Caco-2 (cell line): ENCODE data around the gene IMPDH1. TPM values are rescaled to one million over a fixed set of nuclear protein-coding genes. Genes with fewer than 3 reads are reported as not detected.

ENCODE experiments used
- BruUV-seq: library from RNA; stranded (reverse); fragments of 400-500 nt; replicated peaks from 2 replicates; lab custom pipeline; 2021; lab: Mats Ljungman, UMichigan
- CTCF ChIA-PET: fragments of 300-600 bp; sonication (Branson Sonifier 250); formaldehyde crosslinking; loops from one replicate; lab custom pipeline; 2022; ENCODE audit warnings: antibody characterized with exemption; lab: Charles Lee
- POLR2A ChIA-PET: fragments of 300-600 bp; sonication (Branson Sonifier 250); formaldehyde crosslinking; loops from one replicate; lab custom pipeline; 2022; ENCODE audit warnings: antibody characterized with exemption; lab: Charles Lee
- DNase-seq, 2 experiments: peaks; one replicate each; pipeline versions ENCODE4 v3.0.0 to v3.0.0-alpha.2; 2020 to 2022
- H3K27me3 ChIP-seq: replicated peaks from 2 replicates; pipeline ENCODE4 v1.6.0; 2011; ENCODE audit warnings: low read length; ENCODE audit not compliant: control insufficient read depth, insufficient read depth
- H3K36me3 ChIP-seq: 2 replicates; pipeline ENCODE4 v1.5.1; 2011; ENCODE audit warnings: low read length; ENCODE audit not compliant: control insufficient read depth, insufficient read depth
- H3K4me1 ChIP-seq: fragments of 250-450 bp; sonication (Bioruptor Pico); 2 replicates; pipeline ENCODE4 v1.5.1; 2020; ENCODE audit warnings: mild to moderate bottlenecking
- H3K4me3 ChIP-seq: 2 replicates; pipeline ENCODE4 v1.5.1; 2011; ENCODE audit warnings: low read depth, mild to moderate bottlenecking, control low read depth, low read length
- H3K9me3 ChIP-seq: fragments of 250-450 bp; sonication (Bioruptor Pico); 2 replicates; pipeline ENCODE4 v1.5.1; 2020; ENCODE audit warnings: mild to moderate bottlenecking, moderate library complexity
- H3K27ac Mint-ChIP-seq: one replicate; pipeline ENCODE4 v1.8.0; 2022; ENCODE audit warnings: mixed read lengths; ENCODE audit not compliant: unreplicated experiment
- H3K27me3 Mint-ChIP-seq: one replicate; pipeline ENCODE4 v1.8.0; 2022; ENCODE audit warnings: mixed read lengths; ENCODE audit not compliant: insufficient read depth, unreplicated experiment
- H3K36me3 Mint-ChIP-seq: one replicate; pipeline ENCODE4 v1.8.0; 2022; ENCODE audit warnings: mild to moderate bottlenecking, mixed read lengths; ENCODE audit not compliant: insufficient read depth, unreplicated experiment
- H3K4me1 Mint-ChIP-seq: one replicate; pipeline ENCODE4 v1.8.0; 2022; ENCODE audit warnings: low read depth, mixed read lengths; ENCODE audit not compliant: unreplicated experiment
- H3K4me3 Mint-ChIP-seq: one replicate; pipeline ENCODE4 v1.8.0; 2022; ENCODE audit warnings: mild to moderate bottlenecking, moderate library complexity, mixed read lengths; ENCODE audit not compliant: unreplicated experiment
- H3K9me3 Mint-ChIP-seq: one replicate; pipeline ENCODE4 v1.8.0; 2022; ENCODE audit warnings: mixed read lengths; ENCODE audit not compliant: unreplicated experiment
- intact Hi-C: fragments of 100-400 bp; cut with micrococcal nuclease; formaldehyde crosslinking; loops from one replicate; pipeline ENCODE4 v1.10.0; 2022; ENCODE audit not compliant: unreplicated experiment
- total RNA-seq: library from RNA; stranded (reverse); gene quantifications from 2 replicates; pipeline ENCODE4 v1.2.3, GENCODE V29; 2022
- TF ChIP-seq, protein P1 (sequence below), 2 experiments: fragments of 200-600 bp in 1 of 2; IDR thresholded peaks; 1 replicate in 1 of 2; 2 replicates in 1 of 2; pipeline versions ENCODE4 v1.5.1 to v1.8.0; 2011 to 2022; ENCODE audit warnings: antibody characterized with exemption in 1 of 2, control low read depth in 1 of 2, inconsistent platforms in 1 of 2, low read depth in 1 of 2, low read length in 1 of 2, mild to moderate bottlenecking in 1 of 2, moderate library complexity in 1 of 2; ENCODE audit not compliant: insufficient read depth in 1 of 2, severe bottlenecking in 1 of 2, unreplicated experiment in 1 of 2

IMPDH1 gene
- total RNA-seq, 1 experiment from 2014 or later, result 43.5 TPM

DNA sequence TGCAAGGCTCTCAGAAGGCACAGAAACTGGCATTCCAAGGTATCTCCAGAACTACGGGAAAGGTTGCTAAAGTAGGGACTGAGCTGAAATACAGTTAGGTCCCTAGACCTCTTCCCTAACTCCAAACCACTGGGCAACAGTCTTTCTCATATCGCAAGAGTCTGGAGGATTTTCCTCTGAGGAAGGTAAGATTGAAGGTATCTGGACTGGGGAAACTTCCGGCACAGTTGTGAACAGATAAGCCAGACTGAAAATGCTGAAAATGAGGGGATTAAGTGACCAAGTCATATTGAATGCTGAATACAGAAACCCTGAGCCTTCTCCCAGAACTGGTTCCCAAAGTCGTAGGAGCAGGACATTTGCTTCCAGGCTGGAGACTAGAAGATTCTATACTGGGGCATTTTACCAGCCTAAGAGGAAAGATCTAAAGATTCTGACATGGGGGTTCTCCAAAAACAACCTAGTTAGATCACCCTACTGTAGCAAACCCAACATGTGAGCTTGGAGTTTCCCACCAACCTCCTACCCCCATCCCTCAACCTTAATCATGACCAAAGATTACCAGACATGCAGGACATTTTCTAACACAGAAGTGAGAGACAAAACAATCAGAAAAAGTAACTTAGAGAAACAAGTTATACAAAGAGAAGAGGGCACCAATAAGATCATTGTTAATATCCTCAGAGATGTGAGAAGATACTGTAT lies 45.5 kb downstream of the IMPDH1 start:
- Histone ChIP-seq H3K36me3 (no peaks in the 10 kb centered on the region), H3K4me1 (0 out of 2 replicates have a peak, but pooled peaks cover 5% of the 10 kb centered on the region), H3K9me3 (no peaks in the 10 kb centered on the region), H3K4me3 (no peak overlapping the region), H3K27me3 (no peaks in the 10 kb centered on the region; the same call in none of the 2 replicates)
- Mint-ChIP-seq H3K4me1 (peaks cover 4% of the 10 kb centered on the region), H3K9me3 (no peaks in the 10 kb centered on the region), H3K4me3 (no peak overlapping the region), H3K27ac (no peak overlapping the region), H3K27me3 (peaks cover 31% of the 10 kb centered on the region), H3K36me3 (no peaks in the 10 kb centered on the region)
- ChIA-PET CTCF (no interaction called here), POLR2A (no interaction called here)
- BruUV-seq, result no TSS peak
- no peak for DNase-seq
- intact Hi-C loops, result no loop called here
- TF ChIP-seq, protein P1, sequence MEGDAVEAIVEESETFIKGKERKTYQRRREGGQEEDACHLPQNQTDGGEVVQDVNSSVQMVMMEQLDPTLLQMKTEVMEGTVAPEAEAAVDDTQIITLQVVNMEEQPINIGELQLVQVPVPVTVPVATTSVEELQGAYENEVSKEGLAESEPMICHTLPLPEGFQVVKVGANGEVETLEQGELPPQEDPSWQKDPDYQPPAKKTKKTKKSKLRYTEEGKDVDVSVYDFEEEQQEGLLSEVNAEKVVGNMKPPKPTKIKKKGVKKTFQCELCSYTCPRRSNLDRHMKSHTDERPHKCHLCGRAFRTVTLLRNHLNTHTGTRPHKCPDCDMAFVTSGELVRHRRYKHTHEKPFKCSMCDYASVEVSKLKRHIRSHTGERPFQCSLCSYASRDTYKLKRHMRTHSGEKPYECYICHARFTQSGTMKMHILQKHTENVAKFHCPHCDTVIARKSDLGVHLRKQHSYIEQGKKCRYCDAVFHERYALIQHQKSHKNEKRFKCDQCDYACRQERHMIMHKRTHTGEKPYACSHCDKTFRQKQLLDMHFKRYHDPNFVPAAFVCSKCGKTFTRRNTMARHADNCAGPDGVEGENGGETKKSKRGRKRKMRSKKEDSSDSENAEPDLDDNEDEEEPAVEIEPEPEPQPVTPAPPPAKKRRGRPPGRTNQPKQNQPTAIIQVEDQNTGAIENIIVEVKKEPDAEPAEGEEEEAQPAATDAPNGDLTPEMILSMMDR (IDR thresholded peaks at IDR 0.05; ENCODE audit: insufficient read depth in 1 of 2, low read depth in 1 of 2, low read length in 1 of 2, severe bottlenecking in 1 of 2, unreplicated experiment in 1 of 2), result no peak

DNA sequence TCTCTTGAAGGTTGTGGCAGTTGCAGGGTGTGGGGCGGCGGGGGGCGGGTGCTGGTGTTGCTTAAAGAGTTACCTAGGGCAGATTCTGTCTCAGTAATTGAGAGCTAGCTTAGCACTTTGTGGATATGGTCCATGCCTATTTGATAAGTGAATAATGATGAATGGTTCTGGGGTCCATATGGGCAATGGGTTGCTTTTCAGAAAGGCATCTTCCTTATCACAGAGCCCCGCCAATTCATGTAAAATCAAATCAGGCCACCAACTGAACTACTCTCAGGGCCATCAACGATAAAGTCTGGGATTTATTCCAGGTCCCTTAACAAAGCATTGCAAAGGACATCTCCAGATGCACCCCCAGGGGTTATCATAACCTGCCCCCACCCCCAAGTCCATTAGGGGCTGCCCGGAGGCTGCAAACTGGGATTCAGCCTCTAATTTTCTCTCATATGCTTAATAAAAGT lies 46.5 kb downstream of the IMPDH1 start:
- H3K4me1 Mint-ChIP-seq, result peaks cover 4% of the 10 kb centered on the region
- Histone ChIP-seq H3K27me3 (no peaks in the 10 kb centered on the region; the same call in none of the 2 replicates), H3K4me1 (0 out of 2 replicates have a peak, but pooled peaks cover 5% of the 10 kb centered on the region), H3K9me3 (no peaks in the 10 kb centered on the region), H3K36me3 (no peaks in the 10 kb centered on the region), H3K4me3 (no peak overlapping the region)
- H3K9me3 Mint-ChIP-seq, result no peaks in the 10 kb centered on the region
- intact Hi-C loops, result no loop called here
- H3K27me3 Mint-ChIP-seq, result peaks cover 31% of the 10 kb centered on the region
- H3K27ac Mint-ChIP-seq, result no peak overlapping the region
- POLR2A ChIA-PET, result no interaction called here
- BruUV-seq, result no TSS peak
- DNase-seq, result no peak
- no peak overlapping the region for H3K4me3 Mint-ChIP-seq
- H3K36me3 Mint-ChIP-seq, result no peaks in the 10 kb centered on the region
- CTCF ChIA-PET, result no interaction called here
- TF ChIP-seq, protein P1 (IDR thresholded peaks at IDR 0.05; ENCODE audit: insufficient read depth in 1 of 2, low read depth in 1 of 2, low read length in 1 of 2, severe bottlenecking in 1 of 2, unreplicated experiment in 1 of 2), result no peak

DNA sequence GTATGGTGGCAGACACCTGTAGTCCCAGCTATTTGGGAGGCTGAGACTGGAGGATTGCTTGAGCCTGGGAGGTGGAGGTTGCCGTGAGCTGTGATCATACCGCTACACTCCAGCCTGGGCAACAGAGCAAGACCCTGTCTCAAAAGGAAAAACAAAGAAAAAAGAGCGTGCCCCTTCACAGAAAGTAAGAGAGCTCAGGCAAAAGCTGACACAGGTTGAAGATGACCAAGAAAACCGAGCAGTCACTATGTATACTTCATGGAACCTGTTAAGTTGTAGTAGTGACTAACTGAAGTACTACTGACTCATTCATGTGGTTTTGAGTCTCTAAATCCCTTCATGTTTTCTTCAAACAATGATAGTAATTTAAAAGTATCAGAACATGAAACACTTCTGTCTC lies 47.1 kb downstream of the IMPDH1 start:
- H3K27me3 ChIP-seq, result no peaks in the 10 kb centered on the region; the same call in none of the 2 replicates
- POLR2A ChIA-PET, result no interaction called here

More for the DNA sequence above, 47.1 kb downstream of the IMPDH1 start:
- no peaks in the 10 kb centered on the region for H3K9me3 Mint-ChIP-seq
- H3K4me1 ChIP-seq, result 0 out of 2 replicates have a peak, but pooled peaks cover 5% of the 10 kb centered on the region
- no TSS peak for BruUV-seq
- no peaks in the 10 kb centered on the region for H3K9me3 ChIP-seq
- no peak overlapping the region for H3K27ac Mint-ChIP-seq
- peaks cover 31% of the 10 kb centered on the region for H3K27me3 Mint-ChIP-seq
- no peak overlapping the region for H3K4me3 ChIP-seq
- CTCF ChIA-PET, result no interaction called here
- TF ChIP-seq, protein P1 (IDR thresholded peaks at IDR 0.05; ENCODE audit: insufficient read depth in 1 of 2, low read depth in 1 of 2, low read length in 1 of 2, severe bottlenecking in 1 of 2, unreplicated experiment in 1 of 2), result no peak
- no peaks in the 10 kb centered on the region for H3K36me3 ChIP-seq
- intact Hi-C loops, result no loop called here
- H3K36me3 Mint-ChIP-seq, result no peaks in the 10 kb centered on the region
- no peak for DNase-seq
- H3K4me3 Mint-ChIP-seq, result peak overlapping the region; percentile 77
- peaks cover 4% of the 10 kb centered on the region for H3K4me1 Mint-ChIP-seq
